ENCODE measurements around the gene GATAD1.

The GATAD1 gene

GRCh38 chr7:92485267-92485892 lies 38.1 kb downstream of the GATAD1 start:
- no peak for DNase-seq

GRCh38 chr7:92485974-92486373 lies 38.7 kb downstream of the GATAD1 start:
- DNase-seq: no peak

- DNase-seq: no peak
These were observed 40.5 kb downstream of the GATAD1 start for GRCh38 chr7:92487804-92488203.

GRCh38 chr7:92489634-92490033 lies 42.4 kb downstream of the GATAD1 start:
- DNase-seq: no peak

- DNase-seq: no peak
These were observed 49.6 kb downstream of the GATAD1 start for GRCh38 chr7:92496876-92497275.

GRCh38 chr7:92498557-92498956 lies 51.3 kb downstream of the GATAD1 start:
- DNase-seq: no peak

GRCh38 chr7:92503767-92504166 lies 56.5 kb downstream of the GATAD1 start:
- no peak for DNase-seq

- DNase-seq: no peak
These were observed 57.3 kb downstream of the GATAD1 start for GRCh38 chr7:92504563-92504962.

GRCh38 chr7:92506363-92506762 lies 59.1 kb downstream of the GATAD1 start:
- no peak for DNase-seq

- DNase-seq: no peak
These were observed 61.7 kb downstream of the GATAD1 start for GRCh38 chr7:92508946-92509345.

Data from stimulated activated CD4-positive, alpha-beta T cell treated with anti-CD3 and anti-CD28 coated beads, Interleukin-12 subunit alpha, Interleukin-12 subunit beta, amount 100 ng/mL, for 4 hours (primary cell).